ENCODE results near the gene KCNE3.

The KCNE3 gene

DNA sequence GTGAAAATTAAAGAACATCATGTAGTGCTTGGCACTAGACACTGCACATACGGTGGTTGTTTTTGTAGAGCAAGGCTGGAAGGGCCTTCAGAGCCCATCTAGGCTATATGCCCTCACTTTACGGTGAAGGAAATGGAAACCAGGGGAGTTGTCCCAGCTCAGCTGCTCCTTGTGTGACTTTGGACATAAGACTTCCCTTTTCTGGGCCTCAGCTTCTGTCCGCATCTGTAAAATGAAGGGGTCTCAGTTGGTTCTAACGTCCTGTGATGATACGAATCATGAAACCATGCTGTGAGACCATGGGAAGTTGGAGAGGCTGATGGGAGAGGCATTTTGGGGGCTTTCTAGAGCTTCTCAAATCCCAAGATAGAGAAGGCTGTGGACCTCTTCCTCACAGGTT, 4.7 kb downstream of the KCNE3 start:
- no peak for TF ChIP-seq SIN3A (IDR thresholded peaks at IDR 0.05; ENCODE audit: borderline replicate concordance, insufficient read depth, low read length)
- no peak for TF ChIP-seq POLR2AphosphoS5 (IDR thresholded peaks at IDR 0.05; ENCODE audit: low read depth, low read length)
- TF ChIP-seq TAF1 (IDR thresholded peaks at IDR 0.05; ENCODE audit: borderline replicate concordance, insufficient read depth, low read length), result no peak
- no peak for TF ChIP-seq FOXP2 (optimal IDR thresholded peaks at IDR 0.05; ENCODE audit: borderline replicate concordance, extremely low read depth, extremely low read length, insufficient read depth)
- no peak for TF ChIP-seq REST (IDR thresholded peaks at IDR 0.05; ENCODE audit: insufficient read depth in 1 of 2, low read depth in 2 of 2, low read length in 2 of 2)

DNA sequence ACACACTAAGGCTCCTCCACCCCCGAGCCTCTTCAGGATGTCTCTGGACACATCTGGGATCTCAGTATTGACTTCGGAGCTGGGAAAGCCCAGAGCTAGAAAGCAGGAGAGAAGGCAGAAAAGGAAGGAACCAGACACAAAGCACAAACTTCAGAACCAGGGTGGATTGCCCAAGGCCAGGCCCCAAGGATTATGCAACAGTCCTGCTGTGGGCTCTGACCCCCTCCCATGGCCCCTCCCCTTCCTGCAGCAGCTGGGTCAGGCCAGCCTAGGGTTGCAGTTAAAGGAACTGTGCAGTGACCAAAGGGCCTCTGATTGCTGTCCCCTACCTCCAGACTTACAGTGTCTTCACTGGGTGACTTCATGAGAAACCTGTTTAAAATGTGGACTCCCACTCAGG, 5.3 kb downstream of the KCNE3 start:
- TF ChIP-seq TAF1 (IDR thresholded peaks at IDR 0.05; ENCODE audit: borderline replicate concordance, insufficient read depth, low read length), result no peak
- no peak for TF ChIP-seq FOXP2 (optimal IDR thresholded peaks at IDR 0.05; ENCODE audit: borderline replicate concordance, extremely low read depth, extremely low read length, insufficient read depth)

- TF ChIP-seq REST (IDR thresholded peaks at IDR 0.05; ENCODE audit: insufficient read depth in 1 of 2, low read depth in 2 of 2, low read length in 2 of 2) (no peak), TAF1 (IDR thresholded peaks at IDR 0.05; ENCODE audit: borderline replicate concordance, insufficient read depth, low read length) (no peak), SIN3A (IDR thresholded peaks at IDR 0.05; ENCODE audit: borderline replicate concordance, insufficient read depth, low read length) (no peak), FOXP2 (optimal IDR thresholded peaks at IDR 0.05; ENCODE audit: borderline replicate concordance, extremely low read depth, extremely low read length, insufficient read depth) (no peak), POLR2AphosphoS5 (IDR thresholded peaks at IDR 0.05; ENCODE audit: low read depth, low read length) (no peak)
Measured at GRCh38 chr11:74460481-74461154, 6.7 kb downstream of the KCNE3 start.

DNA sequence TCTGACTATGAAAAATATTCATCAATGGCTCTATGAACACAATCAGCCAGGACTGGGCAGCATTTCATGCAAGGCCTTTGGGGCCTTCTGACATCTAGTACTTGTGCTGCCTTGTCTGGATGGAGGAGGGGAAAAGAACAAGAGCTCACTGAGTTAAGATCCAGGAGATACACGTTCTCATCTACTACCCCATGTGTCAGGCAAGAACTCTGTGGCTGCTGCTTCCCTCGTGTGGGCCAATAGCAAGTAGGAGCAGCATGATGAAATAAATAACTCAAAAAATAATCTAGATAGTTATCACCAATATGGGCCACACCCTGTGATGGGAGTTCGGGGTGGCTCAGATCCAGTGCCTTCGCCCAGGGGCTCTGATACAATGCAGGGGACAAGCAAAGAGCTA, 7.3 kb downstream of the KCNE3 start:
- TF ChIP-seq FOXP2 (optimal IDR thresholded peaks at IDR 0.05; ENCODE audit: borderline replicate concordance, extremely low read depth, extremely low read length, insufficient read depth) (no peak), POLR2AphosphoS5 (IDR thresholded peaks at IDR 0.05; ENCODE audit: low read depth, low read length) (no peak), TAF1 (IDR thresholded peaks at IDR 0.05; ENCODE audit: borderline replicate concordance, insufficient read depth, low read length) (no peak), REST (IDR thresholded peaks at IDR 0.05; ENCODE audit: insufficient read depth in 1 of 2, low read depth in 2 of 2, low read length in 2 of 2) (no peak)

DNA sequence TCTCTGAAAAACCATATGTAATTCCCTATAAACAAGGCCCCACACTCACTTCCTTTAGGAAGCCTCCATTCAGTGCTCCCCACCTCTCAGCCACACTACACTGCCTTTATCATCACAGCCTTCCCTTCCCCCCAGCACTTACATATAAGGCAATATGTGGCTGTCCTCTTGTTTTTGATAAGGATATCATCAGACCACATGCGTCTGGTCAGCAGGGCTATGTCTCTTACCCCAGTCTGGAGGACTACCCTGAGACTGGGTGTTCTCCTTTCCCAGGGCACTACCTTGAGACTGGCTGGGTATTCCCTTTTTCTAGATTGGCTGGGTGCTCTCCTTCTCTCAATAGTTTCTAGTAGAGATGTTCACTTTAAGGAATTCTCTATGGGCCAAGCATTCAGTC, 7.8 kb downstream of the KCNE3 start:
- TF ChIP-seq REST (IDR thresholded peaks at IDR 0.05; ENCODE audit: insufficient read depth in 1 of 2, low read depth in 2 of 2, low read length in 2 of 2) (no peak), FOXP2 (optimal IDR thresholded peaks at IDR 0.05; ENCODE audit: borderline replicate concordance, extremely low read depth, extremely low read length, insufficient read depth) (no peak), POLR2AphosphoS5 (IDR thresholded peaks at IDR 0.05; ENCODE audit: low read depth, low read length) (no peak), SIN3A (IDR thresholded peaks at IDR 0.05; ENCODE audit: borderline replicate concordance, insufficient read depth, low read length) (no peak), TAF1 (IDR thresholded peaks at IDR 0.05; ENCODE audit: borderline replicate concordance, insufficient read depth, low read length) (no peak)

All from PFSK-1 (cell line).